Body of pancreas (tissue), 4 donors: Measurements from ENCODE around the gene HKDC1.

ENCODE experiments used
- POLR2A ChIP-seq, 3 donors: fragments of 450-650 bp; IDR thresholded peaks; one replicate each; pipeline ENCODE4 v1.6.1; 2016; ENCODE audit warnings: antibody characterized with exemption in 3 of 3, mild to moderate bottlenecking in 2 of 3
- TF ChIP-seq, protein P1 (sequence below), 7 experiments: fragments of 450-650 bp in 4 of 7; fragments of 200-600 bp in 3 of 7; sonication (generic) in 3 of 7; IDR thresholded peaks; one replicate each; pipeline ENCODE4 v1.5.1; 2016 to 2019; ENCODE audit warnings: antibody characterized with exemption in 7 of 7

DNA sequence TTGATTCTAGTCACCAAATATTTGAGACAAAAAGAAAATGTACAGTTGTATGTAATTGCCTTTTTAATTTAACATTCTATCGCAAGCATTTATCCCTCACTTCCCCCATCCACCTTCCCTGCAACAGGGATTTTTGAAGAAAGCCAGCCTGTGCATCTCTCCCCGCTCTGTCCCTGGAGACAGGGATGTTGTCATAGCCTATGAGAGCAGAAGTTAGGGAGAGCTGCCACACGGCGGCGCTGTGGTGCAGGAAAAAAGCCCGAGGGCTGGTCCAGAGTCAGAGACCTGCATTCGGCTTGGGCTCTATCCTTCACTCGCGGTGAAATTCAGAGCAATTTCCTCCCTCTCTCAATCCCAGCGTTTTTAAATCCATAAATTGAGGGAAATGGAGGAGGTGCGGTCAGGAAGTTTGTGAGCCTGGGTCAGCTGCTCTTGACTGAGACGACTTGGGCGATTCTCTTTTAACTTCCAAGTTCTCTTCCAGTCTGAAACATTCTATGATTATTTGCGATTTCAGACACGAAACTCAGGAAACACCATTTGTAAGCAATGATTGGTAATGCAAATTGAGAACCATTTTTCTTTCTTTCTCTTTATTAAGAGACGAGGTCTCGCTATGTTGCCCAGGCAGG lies 17.5 kb downstream of the HKDC1 start:
- no peak for TF ChIP-seq POLR2A (IDR thresholded peaks at IDR 0.05)
- TF ChIP-seq, protein P1, sequence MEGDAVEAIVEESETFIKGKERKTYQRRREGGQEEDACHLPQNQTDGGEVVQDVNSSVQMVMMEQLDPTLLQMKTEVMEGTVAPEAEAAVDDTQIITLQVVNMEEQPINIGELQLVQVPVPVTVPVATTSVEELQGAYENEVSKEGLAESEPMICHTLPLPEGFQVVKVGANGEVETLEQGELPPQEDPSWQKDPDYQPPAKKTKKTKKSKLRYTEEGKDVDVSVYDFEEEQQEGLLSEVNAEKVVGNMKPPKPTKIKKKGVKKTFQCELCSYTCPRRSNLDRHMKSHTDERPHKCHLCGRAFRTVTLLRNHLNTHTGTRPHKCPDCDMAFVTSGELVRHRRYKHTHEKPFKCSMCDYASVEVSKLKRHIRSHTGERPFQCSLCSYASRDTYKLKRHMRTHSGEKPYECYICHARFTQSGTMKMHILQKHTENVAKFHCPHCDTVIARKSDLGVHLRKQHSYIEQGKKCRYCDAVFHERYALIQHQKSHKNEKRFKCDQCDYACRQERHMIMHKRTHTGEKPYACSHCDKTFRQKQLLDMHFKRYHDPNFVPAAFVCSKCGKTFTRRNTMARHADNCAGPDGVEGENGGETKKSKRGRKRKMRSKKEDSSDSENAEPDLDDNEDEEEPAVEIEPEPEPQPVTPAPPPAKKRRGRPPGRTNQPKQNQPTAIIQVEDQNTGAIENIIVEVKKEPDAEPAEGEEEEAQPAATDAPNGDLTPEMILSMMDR (IDR thresholded peaks at IDR 0.05), result peak; percentile 68 to 95 (median 90)
